Neural progenitor cell (in vitro differentiated cells): Measurements from ENCODE around the gene FBLN2. TPM values are rescaled to one million over a fixed set of nuclear protein-coding genes. Genes with fewer than 3 reads are reported as not detected.

Experiments used
- DNase-seq: peaks from one replicate; pipeline ENCODE4 v3.0.0-alpha.2; 2016; ENCODE audit warnings: low spot score
- H2AFZ ChIP-seq: fragments of 200-600 bp; sonication (generic); replicated peaks from 2 replicates; pipeline ENCODE4 v1.6.1; 2016; ENCODE audit warnings: antibody characterized with exemption
- H3F3A ChIP-seq: fragments of 200-600 bp; sonication (generic); 2 replicates; pipeline ENCODE4 v1.6.1; 2016; ENCODE audit warnings: antibody characterized with exemption, low read depth
- H3K27ac ChIP-seq: fragments of 200-600 bp; sonication (generic); 2 replicates; pipeline ENCODE4 v1.5.1; 2016; ENCODE audit warnings: mild to moderate bottlenecking
- H3K27me3 ChIP-seq: fragments of 200-600 bp; sonication (generic); 2 replicates; pipeline ENCODE4 v1.6.1; 2016; ENCODE audit warnings: mild to moderate bottlenecking, moderate library complexity
- H3K36me3 ChIP-seq: fragments of 200-600 bp; sonication (generic); 2 replicates; pipeline ENCODE4 v1.5.1; 2016
- H3K4me1 ChIP-seq: fragments of 200-600 bp; sonication (generic); 2 replicates; pipeline ENCODE4 v1.6.1; 2016; ENCODE audit warnings: mixed run types
- H3K4me2 ChIP-seq: fragments of 200-600 bp; sonication (generic); 2 replicates; pipeline ENCODE4 v1.6.1; 2016
- H3K4me3 ChIP-seq: fragments of 200-600 bp; sonication (generic); 2 replicates; pipeline ENCODE4 v1.5.1; 2016
- H3K79me2 ChIP-seq: fragments of 200-600 bp; sonication (generic); 2 replicates; pipeline ENCODE4 v1.6.1; 2016; ENCODE audit warnings: low read depth
- H3K9ac ChIP-seq: fragments of 200-600 bp; sonication (generic); 2 replicates; pipeline ENCODE4 v1.6.1; 2016
- H3K9me3 ChIP-seq: fragments of 200-600 bp; sonication (generic); 2 replicates; pipeline ENCODE4 v1.5.1; 2016; ENCODE audit warnings: low read depth
- H4K20me1 ChIP-seq: fragments of 200-600 bp; sonication (generic); 2 replicates; pipeline ENCODE4 v1.6.1; 2016; ENCODE audit warnings: low read depth
- H3K27ac Mint-ChIP-seq: 3 replicates; pipeline ENCODE4 v1.8.0; 2021; ENCODE audit warnings: mixed read lengths
- H3K27me3 Mint-ChIP-seq: 2 replicates; pipeline ENCODE4 v1.8.0; 2022; ENCODE audit warnings: low read depth, mild to moderate bottlenecking, inconsistent platforms, moderate library complexity, mixed read lengths; ENCODE audit not compliant: insufficient read depth
- H3K36me3 Mint-ChIP-seq: 3 replicates; pipeline ENCODE4 v1.8.0; 2021; ENCODE audit warnings: mixed read lengths
- H3K4me1 Mint-ChIP-seq: 3 replicates; pipeline ENCODE4 v1.8.0; 2021; ENCODE audit warnings: mixed read lengths
- H3K4me3 Mint-ChIP-seq: 3 replicates; pipeline ENCODE4 v1.8.0; 2021; ENCODE audit warnings: mild to moderate bottlenecking, moderate library complexity, mixed read lengths
- H3K9me3 Mint-ChIP-seq: 3 replicates; pipeline ENCODE4 v1.8.0; 2020; ENCODE audit warnings: mixed read lengths
- CTCF ChIP-seq: fragments of 200-600 bp; sonication (generic); IDR thresholded peaks from 2 replicates; pipeline ENCODE4 v1.5.1; 2017; ENCODE audit warnings: antibody characterized with exemption, mild to moderate bottlenecking
- EZH2 ChIP-seq: fragments of 200-600 bp; sonication (generic); IDR thresholded peaks from 2 replicates; pipeline ENCODE4 v1.6.1; 2017; ENCODE audit warnings: antibody characterized with exemption, mild to moderate bottlenecking, moderate library complexity
- EZH2phosphoT487 ChIP-seq: fragments of 200-600 bp; sonication (generic); IDR thresholded peaks from 2 replicates; pipeline ENCODE4 v1.6.1; 2017; ENCODE audit warnings: antibody characterized with exemption
- total RNA-seq: library from RNA; depleted of rRNA; stranded (reverse); fragments of >200 nt; gene quantifications from 2 replicates; pipeline ENCODE4 v1.2.3, GENCODE V29; 2015; ENCODE audit warnings: low replicate concordance

The FBLN2 gene
- total RNA-seq, 1 donor from 2014 or later, result 15.9 TPM

GRCh38 chr3:13598201-13598600, 49.3 kb downstream of the FBLN2 start:
- H3K4me1 Mint-ChIP-seq, result peaks cover 32% of the 10 kb centered on the region
- H3K27me3 ChIP-seq, result no peaks in the 10 kb centered on the region
- peaks cover 4% of the 10 kb centered on the region for H3K9me3 Mint-ChIP-seq
- no peak for DNase-seq
- H2AFZ ChIP-seq, result no peak overlapping the region
- no peaks in the 10 kb centered on the region for H3K36me3 Mint-ChIP-seq
- peaks cover 26% of the 10 kb centered on the region for H3K4me1 ChIP-seq
- no peaks in the 10 kb centered on the region for H4K20me1 ChIP-seq
- peaks cover 10% of the 10 kb centered on the region for H3K27me3 Mint-ChIP-seq
- no peak overlapping the region for H3K4me3 ChIP-seq
- no peaks in the 10 kb centered on the region for H3F3A ChIP-seq
- H3K27ac ChIP-seq, result no peak overlapping the region
- no peak for TF ChIP-seq CTCF
- no peak for TF ChIP-seq EZH2
- TF ChIP-seq EZH2phosphoT487, result no peak
- H3K4me3 Mint-ChIP-seq, result no peak overlapping the region
- no peaks in the 10 kb centered on the region for H3K9me3 ChIP-seq
- no peaks in the 10 kb centered on the region for H3K79me2 ChIP-seq
- H3K27ac Mint-ChIP-seq, result no peak overlapping the region
- peak overlapping the region; percentile 22 for H3K4me2 ChIP-seq
- H3K9ac ChIP-seq, result no peak overlapping the region
- H3K36me3 ChIP-seq, result no peaks in the 10 kb centered on the region

GRCh38 chr3:13598926-13599886, 50.3 kb downstream of the FBLN2 start:
- Histone ChIP-seq H3K27me3 (no peaks in the 10 kb centered on the region), H3K36me3 (no peaks in the 10 kb centered on the region), H4K20me1 (no peaks in the 10 kb centered on the region), H3K4me3 (no peak overlapping the region), H3F3A (no peaks in the 10 kb centered on the region), H3K9ac (no peak overlapping the region), H3K9me3 (no peaks in the 10 kb centered on the region), H3K4me1 (peaks cover 26% of the 10 kb centered on the region), H3K79me2 (no peaks in the 10 kb centered on the region), H3K27ac (no peak overlapping the region), H3K4me2 (no peak overlapping the region), H2AFZ (no peak overlapping the region)
- Mint-ChIP-seq H3K4me3 (no peak overlapping the region), H3K4me1 (peaks cover 27% of the 10 kb centered on the region), H3K9me3 (peaks cover 4% of the 10 kb centered on the region), H3K27ac (peak overlapping the region; percentile 5), H3K36me3 (no peaks in the 10 kb centered on the region), H3K27me3 (peaks cover 10% of the 10 kb centered on the region)
- no peak for DNase-seq
- TF ChIP-seq CTCF (no peak), EZH2phosphoT487 (no peak), EZH2 (no peak)

GRCh38 chr3:13599887-13600450, 51.0 kb downstream of the FBLN2 start:
- H3K9ac ChIP-seq, result no peak overlapping the region
- Mint-ChIP-seq H3K27me3 (peaks cover 8% of the 10 kb centered on the region), H3K4me1 (peaks cover 24% of the 10 kb centered on the region), H3K27ac (no peak overlapping the region), H3K9me3 (peaks cover 4% of the 10 kb centered on the region), H3K4me3 (no peak overlapping the region), H3K36me3 (no peaks in the 10 kb centered on the region)
- H3K27ac ChIP-seq, result no peak overlapping the region
- H3K27me3 ChIP-seq, result no peaks in the 10 kb centered on the region
- H3F3A ChIP-seq, result no peaks in the 10 kb centered on the region
- H4K20me1 ChIP-seq, result no peaks in the 10 kb centered on the region
- peaks cover 21% of the 10 kb centered on the region for H3K4me1 ChIP-seq
- DNase-seq, result no peak
- no peak overlapping the region for H2AFZ ChIP-seq
- no peak overlapping the region for H3K4me2 ChIP-seq
- H3K36me3 ChIP-seq, result no peaks in the 10 kb centered on the region
- no peaks in the 10 kb centered on the region for H3K79me2 ChIP-seq
- H3K9me3 ChIP-seq, result no peaks in the 10 kb centered on the region
- TF ChIP-seq EZH2phosphoT487 (no peak), EZH2 (no peak), CTCF (no peak)
- H3K4me3 ChIP-seq, result no peak overlapping the region
